Gastrocnemius medialis (tissue), 4 donors: ENCODE measurements around the gene SHROOM3. TPM values are rescaled to one million over a fixed set of nuclear protein-coding genes. Genes with fewer than 3 reads are reported as not detected.

Source experiments
- ATAC-seq, 2 donors: fragments of 150-250 bp; one replicate each; pipeline ENCODE4 v1.9.1; 2016
- DNase-seq, 2 donors: peaks; one replicate each; pipeline ENCODE4 v3.0.0-alpha.2; 2019
- H3K27ac ChIP-seq, 4 donors: fragments of 200-600 bp; sonication (generic); 1 replicate in 1 of 4; 2 replicates in 3 of 4; pipeline ENCODE4 v1.5.1; 2016 to 2018; ENCODE audit warnings: mild to moderate bottlenecking in 2 of 4, moderate library complexity in 1 of 4
- H3K27me3 ChIP-seq, 3 donors: fragments of 200-600 bp; sonication (generic) in 2 of 3; 1 replicate in 1 of 3; 2 replicates in 2 of 3; pipeline versions ENCODE4 v1.5.1 to v1.6.0; 2016 to 2019; ENCODE audit warnings: mild to moderate bottlenecking in 1 of 3, moderate library complexity in 1 of 3
- H3K36me3 ChIP-seq, 2 donors: fragments of 200-600 bp; sonication (generic) in 1 of 2; one replicate each; pipeline ENCODE4 v1.5.1; 2017 to 2018
- H3K4me1 ChIP-seq, 2 donors: fragments of 200-600 bp; sonication (generic) in 1 of 2; one replicate each; pipeline ENCODE4 v1.5.1; 2016 to 2017; ENCODE audit warnings: mild to moderate bottlenecking in 2 of 2
- H3K4me3 ChIP-seq, 4 donors: fragments of 200-600 bp; sonication (generic) in 3 of 4; 1 replicate in 1 of 4; 2 replicates in 3 of 4; pipeline ENCODE4 v1.5.1; 2016 to 2019; ENCODE audit warnings: mild to moderate bottlenecking in 2 of 4
- H3K9me3 ChIP-seq, 3 donors: fragments of 200-600 bp; sonication (generic) in 2 of 3; 1 replicate in 1 of 3; 2 replicates in 2 of 3; pipeline ENCODE4 v1.5.1; 2016 to 2019
- CTCF ChIP-seq, 5 experiments: fragments of 450-650 bp in 3 of 5; fragments of 200-600 bp in 2 of 5; sonication (generic) in 2 of 5; IDR thresholded peaks in 4 of 5; conservative IDR thresholded peaks in 1 of 5; 1 replicate in 4 of 5; 2 replicates in 1 of 5; pipeline ENCODE4 v1.5.1; 2016 to 2019; ENCODE audit warnings: antibody characterized with exemption in 5 of 5, mild to moderate bottlenecking in 3 of 5, moderate library complexity in 3 of 5
- POLR2A ChIP-seq, 2 donors: fragments of 450-650 bp; IDR thresholded peaks; one replicate each; pipeline ENCODE4 v1.6.1; 2017; ENCODE audit warnings: antibody characterized with exemption in 2 of 2, mild to moderate bottlenecking in 2 of 2, moderate library complexity in 2 of 2
- in situ Hi-C, 4 donors: fragments of 200-750 bp; cut with MboI; loops; one replicate each; pipeline versions ENCODE4 v1.15.0 to v1.8.0; 2017; ENCODE audit warnings: low sequenced_read_pairs in 4 of 4
- intact Hi-C: fragments of 100-400 bp; cut with DNase I; formaldehyde crosslinking; loops from one replicate; pipeline ENCODE4 v1.15.1; 2023; ENCODE audit warnings: low total_unique reads
- total RNA-seq, 4 donors: library from RNA; depleted of rRNA; stranded (reverse); fragments of >200 nt; gene quantifications; one replicate each; pipeline versions ENCODE4 v1.1.0 to v1.2.3, GENCODE V29; 2016

Gene SHROOM3
- total RNA-seq, 4 donors from 2014 or later: 0.20 to 1.7 (median 0.98) TPM

DNA sequence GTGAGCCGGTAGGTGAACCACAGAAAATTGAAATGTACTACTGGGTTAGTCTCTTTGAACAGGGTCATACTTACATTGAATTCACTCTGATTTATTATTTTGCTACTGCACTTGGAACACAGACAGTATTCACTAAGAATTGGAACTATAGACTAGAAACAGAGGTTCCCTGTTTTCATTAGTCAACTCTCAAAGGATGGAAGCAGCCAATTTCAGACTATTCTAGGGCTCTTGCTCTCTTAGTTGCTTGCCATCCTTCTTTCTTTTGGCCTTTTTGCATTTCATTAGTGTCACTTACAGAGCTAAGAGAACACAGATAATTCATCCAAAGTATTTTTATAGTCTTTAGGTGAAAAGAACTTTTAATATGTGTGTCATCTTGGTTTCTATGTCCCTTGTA is 52.6 kb downstream of the SHROOM3 start:
- H3K27ac ChIP-seq: no peak overlapping the region
- in situ Hi-C loops: no loop called here
- DNase-seq: no peak
- H3K4me3 ChIP-seq: no peak overlapping the region
- no peaks in the 10 kb centered on the region for H3K36me3 ChIP-seq
- ATAC-seq: no peak
- H3K4me1 ChIP-seq: no peaks in the 10 kb centered on the region
- intact Hi-C loops: no loop called here
- no peak for TF ChIP-seq POLR2A (IDR thresholded peaks at IDR 0.05)
- no peak for TF ChIP-seq CTCF (IDR thresholded peaks at IDR 0.05 in 4 of 5, conservative IDR thresholded peaks at IDR 0.05 in 1 of 5)
- H3K9me3 ChIP-seq: no peaks in the 10 kb centered on the region
- no peaks in the 10 kb centered on the region for H3K27me3 ChIP-seq

DNA sequence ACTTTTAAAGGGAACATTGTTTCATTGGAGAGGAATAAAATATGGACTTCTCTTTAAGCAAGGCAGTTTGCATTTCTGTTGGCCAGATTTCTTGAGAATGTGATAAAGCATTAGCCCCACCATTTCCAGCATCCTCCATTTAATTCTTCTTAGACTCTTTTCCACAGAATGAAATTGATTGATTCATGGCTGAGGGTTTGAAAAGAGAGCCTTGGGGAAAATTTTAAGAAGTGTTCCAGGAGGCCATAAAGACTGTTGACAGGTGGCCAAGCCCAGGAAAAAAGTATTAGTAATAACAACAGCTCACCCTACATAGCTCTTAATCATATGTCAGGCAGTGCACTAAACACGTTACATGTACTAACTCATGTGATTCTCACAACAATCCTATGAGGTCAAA is 53.4 kb downstream of the SHROOM3 start:
- Histone ChIP-seq H3K4me1 (no peaks in the 10 kb centered on the region), H3K9me3 (no peaks in the 10 kb centered on the region), H3K27ac (no peak overlapping the region), H3K36me3 (no peaks in the 10 kb centered on the region), H3K27me3 (no peaks in the 10 kb centered on the region), H3K4me3 (no peak overlapping the region)
- TF ChIP-seq CTCF (IDR thresholded peaks at IDR 0.05 in 4 of 5, conservative IDR thresholded peaks at IDR 0.05 in 1 of 5): no peak
- no peak for TF ChIP-seq POLR2A (IDR thresholded peaks at IDR 0.05)
- intact Hi-C loops: no loop called here
- in situ Hi-C loops: no loop called here
- ATAC-seq: no peak
- DNase-seq: no peak

- H3K4me1 ChIP-seq: no peaks in the 10 kb centered on the region
- in situ Hi-C loops (no loop called here), intact Hi-C loops (no loop called here)
- H3K36me3 ChIP-seq: no peaks in the 10 kb centered on the region
- H3K9me3 ChIP-seq: no peaks in the 10 kb centered on the region
- H3K27ac ChIP-seq: no peak overlapping the region
- DNase-seq (no peak), ATAC-seq (no peak)
- TF ChIP-seq POLR2A (IDR thresholded peaks at IDR 0.05): no peak
- no peak for TF ChIP-seq CTCF (IDR thresholded peaks at IDR 0.05 in 4 of 5, conservative IDR thresholded peaks at IDR 0.05 in 1 of 5)
- H3K27me3 ChIP-seq: no peaks in the 10 kb centered on the region
- no peak overlapping the region for H3K4me3 ChIP-seq
Observed at GRCh38 chr4:76488888-76489685, 54.1 kb downstream of the SHROOM3 start.

DNA sequence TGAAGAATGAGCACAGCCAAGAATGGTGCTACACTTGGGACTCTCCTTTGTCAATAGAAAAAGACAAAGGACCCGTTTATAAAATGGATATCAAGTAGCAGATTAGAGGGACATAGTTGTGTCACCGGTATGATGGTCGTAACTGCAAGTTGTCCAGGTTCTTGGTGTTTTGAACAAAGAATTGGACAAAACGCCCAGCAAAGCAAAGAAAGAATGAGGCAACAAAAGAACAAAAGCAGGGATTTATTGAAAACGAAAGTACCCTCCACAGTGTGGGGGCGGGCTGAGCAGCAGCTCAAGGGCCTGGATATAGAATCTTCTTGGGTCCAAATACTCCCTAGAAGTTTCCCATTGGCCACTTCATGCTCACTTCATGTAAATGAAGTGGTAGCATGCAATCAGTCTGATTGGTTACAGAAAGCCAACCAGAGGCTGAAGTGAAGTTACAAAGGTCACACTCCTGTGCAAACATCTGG is 54.7 kb downstream of the SHROOM3 start:
- ATAC-seq: no peak
- Histone ChIP-seq H3K9me3 (no peaks in the 10 kb centered on the region), H3K4me3 (no peak overlapping the region), H3K36me3 (no peaks in the 10 kb centered on the region), H3K27me3 (no peaks in the 10 kb centered on the region), H3K4me1 (no peaks in the 10 kb centered on the region), H3K27ac (no peak overlapping the region)
- TF ChIP-seq CTCF (IDR thresholded peaks at IDR 0.05 in 4 of 5, conservative IDR thresholded peaks at IDR 0.05 in 1 of 5): no peak
- no peak for DNase-seq
- in situ Hi-C loops (no loop called here), intact Hi-C loops (no loop called here)
